ENCODE results near the gene ORM2.
"Not testable (repeated sequence)": the region's sequence is repeated elsewhere in the genome, so short reads cannot be mapped to it uniquely, and the experiment has no call there.

ORM2 gene

DNA sequence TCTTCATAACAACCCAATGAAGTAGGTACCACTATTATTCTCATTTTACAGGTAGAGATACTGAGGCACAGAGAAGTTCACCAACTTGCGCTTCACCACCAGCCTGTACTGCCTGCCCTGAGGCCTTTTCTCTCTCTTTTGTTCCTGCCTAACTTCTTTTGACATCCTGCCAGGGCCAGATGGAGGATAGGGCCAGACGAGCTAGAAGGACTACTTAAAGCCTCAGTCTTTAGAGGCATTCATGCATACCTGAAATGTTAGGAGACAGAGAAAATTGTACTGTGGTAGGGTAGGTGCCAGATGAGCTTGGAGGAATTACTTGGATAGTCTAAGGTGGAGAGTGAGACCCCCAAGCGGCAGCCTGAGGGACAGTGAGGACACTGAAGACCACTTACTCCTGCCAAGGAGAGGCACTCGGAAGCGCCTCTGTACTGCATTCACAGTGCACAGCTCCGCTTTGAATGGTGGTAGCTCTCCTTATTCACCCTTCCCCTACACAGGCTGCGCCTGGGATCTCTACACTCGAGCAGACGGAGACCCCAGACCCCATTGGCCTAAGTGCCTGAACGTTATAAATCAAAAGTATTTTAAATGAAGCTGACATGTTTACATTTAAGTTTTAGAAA, 13.0 kb upstream of the ORM2 start:
- Histone ChIP-seq H3K27me3 (ENCODE audit: low read depth, low read length) (no peaks in the 10 kb centered on the region), H3K4me1 (ENCODE audit: control insufficient read depth in 1 of 2, insufficient read depth in 2 of 2, low read length in 2 of 2) (no peaks in the 10 kb centered on the region), H3K27ac (ENCODE audit: low read length) (no peak overlapping the region), H3K4me3 (ENCODE audit: low read depth in 1 of 2, low read length in 2 of 2) (no peak overlapping the region), H3K36me3 (ENCODE audit: control insufficient read depth in 1 of 2, insufficient read depth in 2 of 2, low read length in 2 of 2) (peaks cover 0 to 2% of the 10 kb centered on the region in 2 donors), H3K9me3 (ENCODE audit: control insufficient read depth in 1 of 2, low read length in 2 of 2) (peaks cover 0 to 4% of the 10 kb centered on the region in 2 donors)

DNA sequence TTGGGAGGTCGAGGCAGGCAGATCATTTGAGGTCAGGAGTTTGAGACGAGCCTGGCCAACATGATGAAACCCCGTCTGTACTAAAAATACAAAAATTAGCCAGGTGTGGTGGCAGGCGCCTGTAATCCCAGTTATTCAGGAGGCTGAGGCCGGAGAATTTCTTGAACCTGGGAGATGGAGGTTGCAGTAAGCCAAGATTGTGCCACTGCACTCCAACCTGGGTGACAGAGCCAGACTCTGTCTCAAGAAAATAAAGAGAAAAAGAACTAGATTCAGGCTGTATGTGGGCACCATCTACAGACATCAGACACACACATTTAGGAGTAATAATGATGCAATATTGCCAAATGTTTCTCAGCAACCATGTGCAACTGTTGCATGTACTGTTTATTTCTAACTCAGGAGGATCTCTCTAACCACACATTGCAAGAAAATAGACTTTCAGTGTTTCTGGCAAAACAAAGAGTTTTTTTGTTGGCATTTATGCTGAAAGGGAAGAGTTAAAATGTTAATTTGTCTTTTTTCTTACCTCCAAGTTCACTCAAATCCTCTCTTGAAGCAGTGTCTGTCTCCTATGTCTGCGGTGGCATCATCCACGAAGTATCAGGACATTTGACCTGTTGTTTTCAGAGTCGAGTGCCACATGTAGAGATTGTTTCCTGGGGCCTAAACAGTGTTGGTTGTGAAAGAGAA, 11.9 kb upstream of the ORM2 start:
- H3K36me3 ChIP-seq (ENCODE audit: control insufficient read depth in 1 of 2, insufficient read depth in 2 of 2, low read length in 2 of 2) = no peaks in the 10 kb centered on the region
- H3K4me1 ChIP-seq (ENCODE audit: control insufficient read depth in 1 of 2, insufficient read depth in 2 of 2, low read length in 2 of 2) = no peaks in the 10 kb centered on the region
- H3K9me3 ChIP-seq (ENCODE audit: control insufficient read depth in 1 of 2, low read length in 2 of 2) = peaks cover 0 to 4% of the 10 kb centered on the region in 2 donors
- H3K4me3 ChIP-seq (ENCODE audit: low read depth in 1 of 2, low read length in 2 of 2) = no peak overlapping the region
- no peak overlapping the region for H3K27ac ChIP-seq (ENCODE audit: low read length)
- H3K27me3 ChIP-seq (ENCODE audit: low read depth, low read length) = no peaks in the 10 kb centered on the region

DNA sequence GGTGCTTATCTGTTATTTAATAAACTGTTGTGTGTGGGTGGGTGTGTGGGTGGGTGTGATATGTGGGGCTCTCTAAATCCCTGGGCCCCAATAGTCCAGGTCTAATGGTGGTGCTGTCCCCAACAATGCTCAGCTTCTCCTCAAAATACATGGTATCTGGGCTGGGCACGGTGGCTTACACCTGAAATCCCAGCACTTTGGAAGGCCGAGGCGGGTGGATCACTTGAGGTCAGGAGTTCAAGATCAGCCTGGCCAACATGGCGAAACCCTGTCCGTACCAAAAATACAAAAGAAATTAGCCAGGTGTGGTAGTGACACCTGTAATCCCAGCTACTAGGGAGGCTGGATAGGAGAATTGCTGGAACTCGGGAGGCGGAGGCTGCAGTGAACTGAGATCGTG, 11.3 kb upstream of the ORM2 start:
- Histone ChIP-seq H3K4me1 (ENCODE audit: control insufficient read depth in 1 of 2, insufficient read depth in 2 of 2, low read length in 2 of 2) (no peaks in the 10 kb centered on the region), H3K27ac (ENCODE audit: low read length) (no peak overlapping the region), H3K4me3 (ENCODE audit: low read depth in 1 of 2, low read length in 2 of 2) (no peak overlapping the region), H3K27me3 (ENCODE audit: low read depth, low read length) (no peaks in the 10 kb centered on the region), H3K9me3 (ENCODE audit: control insufficient read depth in 1 of 2, low read length in 2 of 2) (peaks cover 0 to 4% of the 10 kb centered on the region in 2 donors), H3K36me3 (ENCODE audit: control insufficient read depth in 1 of 2, insufficient read depth in 2 of 2, low read length in 2 of 2) (no peaks in the 10 kb centered on the region)

DNA sequence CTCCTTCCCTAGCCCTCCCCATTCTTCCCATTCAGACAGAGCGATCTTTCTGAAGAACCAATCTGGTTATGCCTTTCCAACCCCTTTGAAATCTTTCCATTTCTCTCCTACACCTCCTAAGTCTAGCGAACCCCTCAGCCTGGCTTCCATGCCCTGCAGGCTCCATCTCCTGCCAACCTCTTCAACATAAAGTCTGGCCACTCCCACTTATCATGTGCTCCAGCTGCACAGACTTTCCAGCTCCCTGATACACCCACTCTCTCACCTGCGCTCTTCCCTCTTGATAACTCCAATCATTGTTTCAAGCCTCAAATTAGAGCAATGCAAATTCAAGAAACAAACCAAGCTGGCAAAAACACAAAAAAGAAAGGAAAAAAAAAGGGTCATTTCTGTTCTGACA, 10.5 kb upstream of the ORM2 start:
- Histone ChIP-seq H3K27me3 (ENCODE audit: low read depth, low read length) (no peaks in the 10 kb centered on the region), H3K36me3 (ENCODE audit: control insufficient read depth in 1 of 2, insufficient read depth in 2 of 2, low read length in 2 of 2) (no peaks in the 10 kb centered on the region), H3K4me1 (ENCODE audit: control insufficient read depth in 1 of 2, insufficient read depth in 2 of 2, low read length in 2 of 2) (no peaks in the 10 kb centered on the region), H3K27ac (ENCODE audit: low read length) (no peak overlapping the region), H3K9me3 (ENCODE audit: control insufficient read depth in 1 of 2, low read length in 2 of 2) (peaks cover 0 to 4% of the 10 kb centered on the region in 2 donors), H3K4me3 (ENCODE audit: low read depth in 1 of 2, low read length in 2 of 2) (no peak overlapping the region)

DNA sequence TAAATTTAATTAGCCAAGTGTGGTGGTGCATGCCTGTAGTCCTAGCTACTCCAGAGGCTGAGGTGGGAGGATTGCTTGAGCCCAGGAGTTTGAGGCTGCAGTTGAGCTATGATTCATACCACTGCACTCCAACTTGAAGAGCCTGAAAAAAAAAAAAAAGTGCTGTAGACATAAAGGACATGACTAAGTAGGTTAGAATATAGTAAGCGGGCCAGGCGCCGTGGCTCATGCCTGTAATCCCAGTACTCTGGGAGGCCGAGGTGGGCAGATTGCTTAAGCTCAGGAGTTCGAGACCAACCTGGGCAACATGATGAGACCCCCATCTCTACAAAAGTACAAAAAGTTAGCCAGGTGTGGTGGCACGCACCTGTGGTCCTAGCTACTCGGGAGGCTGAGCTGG, 9.0 kb upstream of the ORM2 start:
- not testable (repeated sequence) for H3K4me3 ChIP-seq (ENCODE audit: low read depth in 1 of 2, low read length in 2 of 2); H3K36me3 ChIP-seq (ENCODE audit: control insufficient read depth in 1 of 2, insufficient read depth in 2 of 2, low read length in 2 of 2); H3K9me3 ChIP-seq (ENCODE audit: control insufficient read depth in 1 of 2, low read length in 2 of 2); H3K27ac ChIP-seq (ENCODE audit: low read length); H3K27me3 ChIP-seq (ENCODE audit: low read depth, low read length); H3K4me1 ChIP-seq (ENCODE audit: control insufficient read depth in 1 of 2, insufficient read depth in 2 of 2, low read length in 2 of 2)

DNA sequence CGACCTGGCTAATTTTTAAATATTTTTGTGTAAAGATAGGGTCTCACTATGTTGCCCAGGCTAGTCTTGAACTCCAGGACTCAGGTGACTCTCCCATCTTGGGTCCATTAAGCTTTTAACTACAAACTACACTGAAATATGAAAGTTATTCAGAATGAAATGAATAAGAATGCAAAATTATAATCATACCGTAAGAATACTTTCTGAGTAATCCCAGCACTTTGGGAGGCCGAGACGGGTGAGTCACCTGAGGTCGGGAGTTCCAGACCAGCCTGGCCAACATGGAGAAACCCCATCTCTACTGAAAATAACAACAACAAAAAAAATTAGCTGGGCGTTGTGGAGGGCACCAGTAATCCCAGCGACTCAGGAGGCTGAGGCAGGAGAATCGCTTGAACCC, 7.9 kb upstream of the ORM2 start:
- Histone ChIP-seq H3K27me3 (ENCODE audit: low read depth, low read length) (no peaks in the 10 kb centered on the region), H3K36me3 (ENCODE audit: control insufficient read depth in 1 of 2, insufficient read depth in 2 of 2, low read length in 2 of 2) (no peaks in the 10 kb centered on the region), H3K27ac (ENCODE audit: low read length) (no peak overlapping the region), H3K4me3 (ENCODE audit: low read depth in 1 of 2, low read length in 2 of 2) (no peak overlapping the region), H3K4me1 (ENCODE audit: control insufficient read depth in 1 of 2, insufficient read depth in 2 of 2, low read length in 2 of 2) (no peaks in the 10 kb centered on the region), H3K9me3 (ENCODE audit: control insufficient read depth in 1 of 2, low read length in 2 of 2) (no peaks in the 10 kb centered on the region)

DNA sequence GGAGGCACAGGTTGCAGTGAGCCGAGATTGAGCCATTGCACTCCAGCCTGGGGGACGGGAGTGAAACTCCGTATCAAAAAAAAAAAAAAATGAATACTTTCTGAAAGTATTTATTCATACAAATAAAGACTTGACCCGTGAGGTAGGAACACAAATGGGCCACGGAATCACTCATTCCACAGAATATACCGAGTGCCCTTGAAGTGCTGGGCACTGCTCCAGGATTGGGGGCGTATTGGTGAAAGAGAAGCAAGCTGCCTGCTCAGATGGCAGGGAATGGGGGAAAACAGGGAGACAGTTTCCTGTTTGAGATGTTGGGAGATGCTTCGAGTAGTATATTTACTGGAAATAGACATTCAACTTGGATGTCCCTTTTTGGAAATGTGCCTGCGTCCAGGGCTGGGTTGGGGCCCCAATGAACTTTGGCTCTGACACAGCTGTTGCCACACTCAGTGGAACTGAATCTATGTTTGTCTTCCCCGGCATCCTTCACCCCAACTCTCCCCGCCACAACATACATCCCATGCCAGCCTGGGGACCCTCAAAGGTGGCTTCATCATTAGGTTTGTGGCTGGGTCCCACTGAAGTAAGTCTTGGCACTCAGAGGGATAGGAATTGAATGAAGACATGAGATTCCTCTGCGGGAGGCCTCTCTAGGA, 7.4 kb upstream of the ORM2 start:
- not testable (repeated sequence) for H3K9me3 ChIP-seq (ENCODE audit: control insufficient read depth in 1 of 2, low read length in 2 of 2); H3K36me3 ChIP-seq (ENCODE audit: control insufficient read depth in 1 of 2, insufficient read depth in 2 of 2, low read length in 2 of 2); H3K4me3 ChIP-seq (ENCODE audit: low read depth in 1 of 2, low read length in 2 of 2); H3K4me1 ChIP-seq (ENCODE audit: control insufficient read depth in 1 of 2, insufficient read depth in 2 of 2, low read length in 2 of 2); H3K27ac ChIP-seq (ENCODE audit: low read length); H3K27me3 ChIP-seq (ENCODE audit: low read depth, low read length)

DNA sequence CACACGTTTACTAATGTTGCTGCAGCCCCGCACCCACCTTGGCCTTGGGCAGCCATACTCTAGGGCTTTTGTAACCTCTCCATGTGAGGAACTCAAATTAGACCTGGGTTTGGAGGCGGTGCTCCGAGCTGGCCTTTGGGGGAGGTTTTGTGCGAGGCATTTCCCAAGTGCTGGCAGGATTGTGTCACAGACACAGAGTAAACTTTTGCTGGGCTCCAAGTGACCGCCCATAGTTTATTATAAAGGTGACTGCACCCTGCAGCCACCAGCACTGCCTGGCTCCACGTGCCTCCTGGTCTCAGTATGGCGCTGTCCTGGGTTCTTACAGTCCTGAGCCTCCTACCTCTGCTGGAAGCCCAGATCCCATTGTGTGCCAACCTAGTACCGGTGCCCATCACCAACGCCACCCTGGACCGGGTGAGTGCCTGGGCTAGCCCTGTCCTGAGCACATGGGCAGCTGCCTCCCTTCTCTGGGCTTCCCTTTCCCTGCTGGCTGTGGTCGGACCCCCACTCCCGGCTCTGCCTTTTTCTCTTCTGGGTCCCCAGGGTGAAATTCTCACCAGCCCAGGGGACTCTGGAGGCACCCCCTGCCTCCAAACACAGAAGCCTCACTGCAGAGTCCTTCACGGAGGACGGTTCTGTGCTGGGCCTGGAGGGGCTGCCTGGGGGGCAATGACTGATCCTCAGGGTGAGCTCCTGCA, 6.7 kb upstream of the ORM2 start, which contains the start of gene ORM1:
TSS of gene ORM1 (plus strand) at position 268 of the 701 bp plus-strand sequence. CDS start at position 304, 36 bp downstream.
- not testable (repeated sequence) for H3K27me3 ChIP-seq (ENCODE audit: low read depth, low read length); H3K4me1 ChIP-seq (ENCODE audit: control insufficient read depth in 1 of 2, insufficient read depth in 2 of 2, low read length in 2 of 2); H3K27ac ChIP-seq (ENCODE audit: low read length); H3K4me3 ChIP-seq (ENCODE audit: low read depth in 1 of 2, low read length in 2 of 2); H3K9me3 ChIP-seq (ENCODE audit: control insufficient read depth in 1 of 2, low read length in 2 of 2); H3K36me3 ChIP-seq (ENCODE audit: control insufficient read depth in 1 of 2, insufficient read depth in 2 of 2, low read length in 2 of 2)

DNA sequence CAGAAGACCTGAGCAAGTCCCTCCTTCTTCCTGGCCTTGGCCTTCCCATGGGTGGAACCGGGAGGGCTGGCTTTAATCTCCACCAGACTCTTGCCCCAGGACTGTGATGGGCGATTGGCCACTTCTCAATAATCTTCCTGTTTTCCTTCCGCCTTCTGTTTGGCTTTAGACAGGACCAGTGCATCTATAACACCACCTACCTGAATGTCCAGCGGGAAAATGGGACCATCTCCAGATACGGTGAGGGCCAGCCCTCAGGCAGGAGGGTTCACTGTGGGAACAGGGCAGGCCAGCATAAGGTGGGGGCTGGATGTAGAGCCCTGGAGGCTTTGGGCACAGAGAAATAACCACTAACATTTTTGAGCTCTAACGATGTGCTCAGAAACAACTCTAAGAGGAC, 5.8 kb upstream of the ORM2 start:
- H3K9me3 ChIP-seq (ENCODE audit: control insufficient read depth in 1 of 2, low read length in 2 of 2); H3K27me3 ChIP-seq (ENCODE audit: low read depth, low read length); H3K4me1 ChIP-seq (ENCODE audit: control insufficient read depth in 1 of 2, insufficient read depth in 2 of 2, low read length in 2 of 2); H3K4me3 ChIP-seq (ENCODE audit: low read depth in 1 of 2, low read length in 2 of 2); H3K36me3 ChIP-seq (ENCODE audit: control insufficient read depth in 1 of 2, insufficient read depth in 2 of 2, low read length in 2 of 2); H3K27ac ChIP-seq (ENCODE audit: low read length): not testable (repeated sequence)

DNA sequence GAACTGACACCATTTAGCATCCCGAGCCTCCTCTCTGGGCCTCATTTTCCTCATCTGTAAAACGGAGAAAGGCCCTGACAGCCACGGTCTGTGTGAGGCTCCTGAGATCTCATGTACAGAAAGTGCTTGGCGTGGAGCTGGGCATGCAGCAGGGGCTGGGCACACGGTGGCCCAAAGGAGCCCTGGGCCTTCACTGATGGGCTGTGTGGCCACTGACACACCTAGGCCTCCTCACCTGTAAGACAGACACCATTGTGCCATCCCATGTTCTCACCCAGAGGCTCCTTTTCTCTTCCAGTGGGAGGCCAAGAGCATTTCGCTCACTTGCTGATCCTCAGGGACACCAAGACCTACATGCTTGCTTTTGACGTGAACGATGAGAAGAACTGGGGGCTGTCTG, 5.2 kb upstream of the ORM2 start:
- H3K9me3 ChIP-seq (ENCODE audit: control insufficient read depth in 1 of 2, low read length in 2 of 2) = no peaks in the 10 kb centered on the region
- no peaks in the 10 kb centered on the region for H3K4me1 ChIP-seq (ENCODE audit: control insufficient read depth in 1 of 2, insufficient read depth in 2 of 2, low read length in 2 of 2)
- no peaks in the 10 kb centered on the region for H3K27me3 ChIP-seq (ENCODE audit: low read depth, low read length)
- H3K27ac ChIP-seq (ENCODE audit: low read length) = no peak overlapping the region
- H3K4me3 ChIP-seq (ENCODE audit: low read depth in 1 of 2, low read length in 2 of 2) = no peak overlapping the region
- H3K36me3 ChIP-seq (ENCODE audit: control insufficient read depth in 1 of 2, insufficient read depth in 2 of 2, low read length in 2 of 2) = no peaks in the 10 kb centered on the region

DNA sequence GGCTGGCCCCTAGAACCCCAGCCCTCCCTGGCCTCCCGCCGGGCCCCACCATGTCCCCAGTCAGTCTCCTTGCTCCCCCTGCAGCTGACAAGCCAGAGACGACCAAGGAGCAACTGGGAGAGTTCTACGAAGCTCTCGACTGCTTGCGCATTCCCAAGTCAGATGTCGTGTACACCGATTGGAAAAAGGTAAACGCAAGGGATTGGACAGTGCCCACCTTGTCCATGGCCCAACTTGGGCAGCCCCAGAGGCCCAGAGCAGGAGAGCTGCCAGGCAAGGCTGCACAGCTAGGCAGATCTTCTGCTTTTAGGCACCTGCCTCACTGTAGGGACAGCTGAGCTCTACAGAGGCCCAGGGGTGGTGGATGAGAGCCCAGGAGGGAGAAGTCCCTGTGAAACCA, 4.7 kb upstream of the ORM2 start:
- H3K27ac ChIP-seq (ENCODE audit: low read length); H3K27me3 ChIP-seq (ENCODE audit: low read depth, low read length); H3K36me3 ChIP-seq (ENCODE audit: control insufficient read depth in 1 of 2, insufficient read depth in 2 of 2, low read length in 2 of 2); H3K4me1 ChIP-seq (ENCODE audit: control insufficient read depth in 1 of 2, insufficient read depth in 2 of 2, low read length in 2 of 2); H3K9me3 ChIP-seq (ENCODE audit: control insufficient read depth in 1 of 2, low read length in 2 of 2); H3K4me3 ChIP-seq (ENCODE audit: low read depth in 1 of 2, low read length in 2 of 2): not testable (repeated sequence)
